HepG2 (cell line): Measurements from ENCODE around the gene PLXND1. TPM values are rescaled to one million over a fixed set of nuclear protein-coding genes. Genes with fewer than 3 reads are reported as not detected.
A peak's percentile ranks its signal among the peaks of the same experiment; 100 is the strongest.

Source experiments
- AGO2 ChIP-seq: fragments of 200-400 bp; formaldehyde crosslinking; optimal IDR thresholded peaks from 2 replicates; pipeline ENCODE3; 2017; ENCODE audit warnings: mild to moderate bottlenecking, low read depth, low read length, moderate library complexity
- CHCHD3 ChIP-seq: sonication (generic); formaldehyde crosslinking; IDR thresholded peaks from 2 replicates; pipeline ENCODE4 v1.8.0; 2022; ENCODE audit warnings: mild to moderate bottlenecking, missing genetic modification reagents, moderate library complexity
- ETV6 ChIP-seq: sonication (generic); formaldehyde crosslinking; conservative IDR thresholded peaks from 2 replicates; pipeline ENCODE4 v1.4.0; 2020; ENCODE audit warnings: missing genetic modification reagents
- GLMP ChIP-seq: sonication (generic); formaldehyde crosslinking; IDR thresholded peaks from 2 replicates; pipeline ENCODE4 v1.9.0; 2021; ENCODE audit warnings: missing genetic modification reagents, mild to moderate bottlenecking, borderline replicate concordance
- NFE2 ChIP-seq: sonication (generic); formaldehyde crosslinking; IDR thresholded peaks from 2 replicates; pipeline ENCODE4 v1.4.0; 2020; ENCODE audit warnings: missing genetic modification reagents
- PRDM10 ChIP-seq: sonication (generic); formaldehyde crosslinking; IDR thresholded peaks from 2 replicates; pipeline ENCODE4 v1.4.0; 2020; ENCODE audit warnings: low read depth, missing genetic modification reagents
- ZGPAT ChIP-seq: IDR thresholded peaks from 2 replicates; pipeline ENCODE4 v1.6.1; 2016; ENCODE audit warnings: mild to moderate bottlenecking
- ZMYM3 ChIP-seq: sonication (generic); formaldehyde crosslinking; IDR thresholded peaks from 2 replicates; pipeline ENCODE4 v1.5.1; 2020; ENCODE audit warnings: mild to moderate bottlenecking, missing genetic modification reagents
- ZNF234 ChIP-seq: sonication (generic); formaldehyde crosslinking; conservative IDR thresholded peaks from 2 replicates; pipeline ENCODE4 v1.5.1; 2020; ENCODE audit warnings: mild to moderate bottlenecking, missing genetic modification reagents
- ZNF282 ChIP-seq: fragments of 450-650 bp; IDR thresholded peaks from 2 replicates; pipeline ENCODE4 v1.6.1; 2018; ENCODE audit not compliant: partially characterized antibody
- ZNF3 ChIP-seq: IDR thresholded peaks from 2 replicates; pipeline ENCODE4 v1.7.0; 2017; ENCODE audit warnings: inconsistent platforms
- ZNF383 ChIP-seq: sonication (generic); formaldehyde crosslinking; IDR thresholded peaks from 2 replicates; pipeline ENCODE4 v1.4.0; 2020; ENCODE audit warnings: missing genetic modification reagents, mild to moderate bottlenecking, borderline replicate concordance
- ZNF512 ChIP-seq: sonication (generic); formaldehyde crosslinking; IDR thresholded peaks from 2 replicates; pipeline ENCODE4 v1.4.0; 2020; ENCODE audit warnings: mild to moderate bottlenecking, missing genetic modification reagents
- ZNF530 ChIP-seq: sonication (generic); formaldehyde crosslinking; IDR thresholded peaks from 2 replicates; pipeline ENCODE4 v1.5.0; 2020; ENCODE audit warnings: low read depth, mild to moderate bottlenecking, missing genetic modification reagents
- ZNF687 ChIP-seq: sonication (generic); formaldehyde crosslinking; IDR thresholded peaks from 2 replicates; pipeline ENCODE4 v1.5.1; 2020; ENCODE audit warnings: mild to moderate bottlenecking, missing genetic modification reagents, moderate library complexity
- ZNF747 ChIP-seq: sonication (generic); formaldehyde crosslinking; IDR thresholded peaks from 2 replicates; pipeline ENCODE4 v1.8.1; 2023; ENCODE audit warnings: missing genetic modification reagents, mild to moderate bottlenecking, borderline replicate concordance
- ZNF780A ChIP-seq: sonication (generic); formaldehyde crosslinking; IDR thresholded peaks from 2 replicates; pipeline ENCODE4 v1.8.0; 2022; ENCODE audit warnings: mild to moderate bottlenecking, missing genetic modification reagents, moderate library complexity
- polyA plus RNA-seq, 8 experiments: library from polyadenylated mRNA; depleted of rRNA in 3 of 8; stranded (reverse) in 7 of 8; unstranded in 1 of 8; fragments of >200 nt; fragmentation: Illumina TruSeq in 4 of 8; extraction: Trizol in 4 of 8; gene quantifications; 2 replicates each; pipeline versions ENCODE4 v1.2.1 to v1.2.3, GENCODE V29; 2011 to 2016; ENCODE audit warnings: low read depth in 4 of 8, missing spikeins in 1 of 8, mixed read lengths in 1 of 8; ENCODE audit not compliant: insufficient read depth in 1 of 8
- total RNA-seq, 5 experiments: library from RNA; depleted of rRNA; stranded (reverse); fragments of >200 nt; fragmentation: Illumina TruSeq; extraction: Trizol; gene quantifications; 2 replicates each; pipeline ENCODE4 v1.2.3, GENCODE V29; 2016; ENCODE audit warnings: low read depth in 1 of 5

PLXND1 gene
- total and polyA plus RNA-seq, 2 of the 13 experiments (the other 11 are each of a cell fraction or from before 2014, with no cell fraction given) = 15.9 to 42.0 TPM

- peak; percentile 54 for TF ChIP-seq ZNF687 (CRISPR knock-in tag)
- no peak for TF ChIP-seq ZNF530
- TF ChIP-seq ZMYM3 = peak; percentile 97
- no peak for TF ChIP-seq ZNF512 (CRISPR knock-in tag)
- no peak for TF ChIP-seq NFE2 (CRISPR knock-in tag)
- TF ChIP-seq ZNF282 = no peak
- TF ChIP-seq GLMP (CRISPR knock-in tag) = no peak
- no peak for TF ChIP-seq ZNF747 (CRISPR knock-in tag)
- TF ChIP-seq ZNF780A (CRISPR knock-in tag) = no peak
- TF ChIP-seq PRDM10 = peak; percentile 15
- TF ChIP-seq CHCHD3 (CRISPR knock-in tag) = no peak
- no peak for TF ChIP-seq ZNF234
- TF ChIP-seq AGO2 = no peak
- TF ChIP-seq ZGPAT (CRISPR knock-in tag) = peak; percentile 60
- TF ChIP-seq ETV6 = no peak
- TF ChIP-seq ZNF3 (CRISPR knock-in tag) = peak; percentile 27; the same call in 1 of the 2 replicates
- TF ChIP-seq ZNF383 (CRISPR knock-in tag) = no peak
Observed at GRCh38 chr3:129612534-129613366, 6.3 kb upstream of the PLXND1 start (continued).
